T-helper 1 cell treated with Interleukin-12 subunit alpha and Interleukin-12 subunit beta and Interleukin-4 antibody, amounts not matched to agents 30 ng/mL and 1 ng/mL, for 36 hours (primary cell): ENCODE measurements around the gene HHLA2. TPM values are rescaled to one million over a fixed set of nuclear protein-coding genes. Genes with fewer than 3 reads are reported as not detected.

ENCODE experiments used
- intact Hi-C: fragments of 100-400 bp; cut with micrococcal nuclease; formaldehyde crosslinking; loops from one replicate; pipeline ENCODE4 v1.15.1; 2024
- total RNA-seq: library from RNA; stranded (reverse); gene quantifications from 2 replicates; pipeline ENCODE4 v1.2.3, GENCODE V29; 2022

Gene HHLA2
- total RNA-seq, 1 donor from 2014 or later = 3.3 TPM

- intact Hi-C loops = no loop called here
These were observed 115.9 kb downstream of the HHLA2 start for GRCh38 chr3:108412121-108412750.

- intact Hi-C loops = no loop called here
These were observed 117.7 kb downstream of the HHLA2 start for GRCh38 chr3:108414007-108414406.

GRCh38 chr3:108415661-108416060, 119.3 kb downstream of the HHLA2 start:
- intact Hi-C loops = no loop called here

DNA sequence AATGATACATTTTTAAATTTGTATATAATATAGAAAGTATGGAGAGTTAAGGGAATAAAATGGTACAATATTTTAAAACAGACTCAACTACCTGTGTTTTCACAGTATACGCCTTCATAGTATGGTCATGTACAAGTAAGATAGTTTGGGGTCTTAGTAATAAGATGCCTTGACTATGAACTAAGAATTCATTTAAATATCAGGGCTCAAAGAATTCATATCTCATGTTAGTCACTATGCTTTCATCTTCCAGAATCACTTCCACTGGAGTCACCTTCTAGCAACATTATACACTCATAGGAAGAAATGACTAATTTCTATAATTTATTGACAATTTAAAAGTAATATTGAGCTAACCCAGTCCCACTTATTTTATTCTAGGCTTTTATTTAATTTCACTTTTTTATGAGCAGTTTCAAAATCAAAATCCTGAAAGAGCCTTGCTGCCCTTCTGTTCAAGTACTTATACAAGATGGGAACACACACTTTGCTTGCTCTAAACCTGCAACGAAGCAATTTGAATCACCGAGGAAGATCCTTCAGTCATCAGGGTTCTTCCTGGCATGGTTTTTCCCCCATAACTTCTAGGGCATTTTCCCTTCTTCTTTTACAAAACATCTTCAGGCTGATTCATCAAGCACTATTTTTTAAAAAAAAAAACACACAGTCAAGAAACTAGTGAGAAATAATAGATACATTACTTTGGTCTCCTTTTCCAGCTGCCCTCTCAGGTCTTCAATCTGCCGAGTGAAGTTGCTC, 119.9 kb downstream of the HHLA2 start:
- intact Hi-C loops = no loop called here

DNA sequence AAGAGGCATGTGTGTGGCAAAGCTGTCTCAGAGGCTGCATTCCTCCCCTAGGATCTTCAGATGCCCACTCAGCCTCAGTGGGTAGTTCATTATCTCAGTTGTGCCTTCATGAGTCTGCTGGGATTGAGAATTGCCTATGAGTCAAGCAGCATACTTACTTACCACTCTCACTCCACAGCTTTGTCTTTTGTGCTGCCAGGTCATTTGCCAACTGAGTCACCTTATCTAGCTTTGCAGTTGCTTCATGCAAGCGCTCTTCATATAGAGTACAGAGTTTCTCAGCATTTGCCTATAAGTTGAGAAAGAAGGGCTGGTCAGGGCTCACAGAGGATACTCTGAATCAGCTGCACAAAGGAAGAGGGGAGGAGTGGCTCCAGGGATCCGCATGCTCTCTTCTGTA, 124.6 kb downstream of the HHLA2 start:
- intact Hi-C loops = no loop called here

Other genes starting within 250 kb of the HHLA2 start
- gene CD47, start 205.5 kb upstream of the HHLA2 start, total RNA-seq = 132 and 145 TPM in 2 replicates
- gene IFT57, start 74.1 kb upstream of the HHLA2 start, total RNA-seq = 15.1 and 20.6 TPM in 2 replicates
- 0.27 and 0.42 TPM in 2 replicates for gene MYH15, start 214.0 kb downstream of the HHLA2 start, total RNA-seq